ENCODE results near the gene PHC2. TPM values are rescaled to one million over a fixed set of nuclear protein-coding genes. Genes with fewer than 3 reads are reported as not detected.

Gene PHC2
- total and polyA plus RNA-seq, 2 of the 13 experiments (the other 11 are each of a cell fraction or from before 2014, with no cell fraction given): 52.5 to 84.9 TPM

DNA sequence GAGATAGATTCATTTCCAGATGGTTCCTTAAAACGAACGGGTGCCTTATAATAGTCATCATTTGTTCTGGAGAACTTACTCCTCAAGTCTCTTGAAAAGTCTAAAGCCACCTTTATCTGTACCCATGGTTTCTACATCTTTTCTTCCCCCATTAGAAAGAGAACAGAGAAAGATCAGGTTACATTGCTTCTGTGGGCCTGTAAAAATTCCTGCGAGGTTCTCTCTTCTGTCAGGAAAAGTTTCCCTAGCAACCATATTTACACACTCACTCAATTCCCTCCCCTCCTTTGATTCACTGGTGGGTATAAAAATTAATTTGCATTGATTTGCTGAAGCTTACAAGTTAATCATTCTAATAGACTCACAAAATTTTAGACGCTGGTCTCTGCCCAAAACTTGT, 6.7 kb downstream of the PHC2 start:
- Histone ChIP-seq H3K27me3 (ENCODE audit: control insufficient read depth in 1 of 2, insufficient read depth in 2 of 2, low read length in 2 of 2) (peaks cover 0 to 18% of the 10 kb centered on the region in 2 experiments; a peak in 2 of 5 replicates), H3K4me3 (replicated peaks in 1 of 3; ENCODE audit: insufficient read depth in 1 of 3, low read depth in 2 of 3, low read length in 3 of 3) (no peak overlapping the region), H3K9ac (ENCODE audit: insufficient read depth, low read depth, low read length) (no peak overlapping the region), H3K36me3 (replicated peaks in 1 of 2; ENCODE audit: control insufficient read depth in 1 of 2, insufficient read depth in 2 of 2, low read length in 2 of 2) (no peaks in the 10 kb centered on the region), H3K4me1 (ENCODE audit: insufficient read depth, low read length) (peaks cover 7% of the 10 kb centered on the region), H3K9me3 (ENCODE audit: low read length) (no peaks in the 10 kb centered on the region), H2AFZ (ENCODE audit: low read length) (no peak overlapping the region), H3K4me2 (ENCODE audit: low read depth, low read length) (no peak overlapping the region), H3K27ac (ENCODE audit: extremely low read length, insufficient read depth, low read length) (no peak overlapping the region), H3K79me2 (ENCODE audit: insufficient read depth, low read length) (no peaks in the 10 kb centered on the region), H4K20me1 (ENCODE audit: insufficient read depth, low read length) (no peaks in the 10 kb centered on the region)
- no TSS peak for BruUV-seq (replicated peaks)
- intact Hi-C loops (cut with micrococcal nuclease; ENCODE audit: unreplicated experiment) (no loop called here), in situ Hi-C loops (cut with HindIII; ENCODE audit: extremely low pct_ligation_motif_present, low pct_unique_long_range_greater_than_20kb) (no loop called here)
- FAIRE-seq: no peak
- POLR2A ChIA-PET: no interaction called here
- ATAC-seq: no peak
- WGBS (ENCODE audit: low lambda C conversion rate): 51% methylated on average over 4 of the region's 4 CpGs
- TF ChIP-seq, protein P1, sequence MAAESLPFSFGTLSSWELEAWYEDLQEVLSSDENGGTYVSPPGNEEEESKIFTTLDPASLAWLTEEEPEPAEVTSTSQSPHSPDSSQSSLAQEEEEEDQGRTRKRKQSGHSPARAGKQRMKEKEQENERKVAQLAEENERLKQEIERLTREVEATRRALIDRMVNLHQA (CRISPR knock-in tag; IDR thresholded peaks at IDR 0.05): no peak
- no peak for TF ChIP-seq MAFK (conservative IDR thresholded peaks at IDR 0.05 in 1 of 2, IDR thresholded peaks at IDR 0.05 in 1 of 2; ENCODE audit: low read length in 2 of 2)
- no peak for TF ChIP-seq FOXK1 (CRISPR knock-in tag; IDR thresholded peaks at IDR 0.05; ENCODE audit: borderline replicate concordance, low read depth)
- no peak for TF ChIP-seq THAP11 (CRISPR knock-in tag; IDR thresholded peaks at IDR 0.05)
- TF ChIP-seq, protein P2, sequence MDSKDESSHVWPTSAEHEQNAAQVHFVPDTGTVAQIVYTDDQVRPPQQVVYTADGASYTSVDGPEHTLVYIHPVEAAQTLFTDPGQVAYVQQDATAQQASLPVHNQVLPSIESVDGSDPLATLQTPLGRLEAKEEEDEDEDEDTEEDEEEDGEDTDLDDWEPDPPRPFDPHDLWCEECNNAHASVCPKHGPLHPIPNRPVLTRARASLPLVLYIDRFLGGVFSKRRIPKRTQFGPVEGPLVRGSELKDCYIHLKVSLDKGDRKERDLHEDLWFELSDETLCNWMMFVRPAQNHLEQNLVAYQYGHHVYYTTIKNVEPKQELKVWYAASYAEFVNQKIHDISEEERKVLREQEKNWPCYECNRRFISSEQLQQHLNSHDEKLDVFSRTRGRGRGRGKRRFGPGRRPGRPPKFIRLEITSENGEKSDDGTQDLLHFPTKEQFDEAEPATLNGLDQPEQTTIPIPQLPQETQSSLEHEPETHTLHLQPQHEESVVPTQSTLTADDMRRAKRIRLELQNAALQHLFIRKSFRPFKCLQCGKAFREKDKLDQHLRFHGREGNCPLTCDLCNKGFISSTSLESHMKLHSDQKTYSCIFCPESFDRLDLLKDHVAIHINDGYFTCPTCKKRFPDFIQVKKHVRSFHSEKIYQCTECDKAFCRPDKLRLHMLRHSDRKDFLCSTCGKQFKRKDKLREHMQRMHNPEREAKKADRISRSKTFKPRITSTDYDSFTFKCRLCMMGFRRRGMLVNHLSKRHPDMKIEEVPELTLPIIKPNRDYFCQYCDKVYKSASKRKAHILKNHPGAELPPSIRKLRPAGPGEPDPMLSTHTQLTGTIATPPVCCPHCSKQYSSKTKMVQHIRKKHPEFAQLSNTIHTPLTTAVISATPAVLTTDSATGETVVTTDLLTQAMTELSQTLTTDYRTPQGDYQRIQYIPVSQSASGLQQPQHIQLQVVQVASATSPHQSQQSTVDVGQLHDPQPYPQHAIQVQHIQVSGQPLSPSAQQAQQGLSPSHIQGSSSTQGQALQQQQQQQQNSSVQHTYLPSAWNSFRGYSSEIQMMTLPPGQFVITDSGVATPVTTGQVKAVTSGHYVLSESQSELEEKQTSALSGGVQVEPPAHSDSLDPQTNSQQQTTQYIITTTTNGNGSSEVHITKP (CRISPR knock-in tag; IDR thresholded peaks at IDR 0.05; ENCODE audit: low read depth): no peak
- no peak for TF ChIP-seq ZSCAN21 (CRISPR knock-in tag; IDR thresholded peaks at IDR 0.05; ENCODE audit: borderline replicate concordance)
- no peak for TF ChIP-seq ZFP36 (IDR thresholded peaks at IDR 0.05; ENCODE audit: borderline replicate concordance, low read depth, low read length, partially characterized antibody)
- TF ChIP-seq RAD51 (IDR thresholded peaks at IDR 0.05; ENCODE audit: borderline replicate concordance): no peak
- TF ChIP-seq, protein P3, sequence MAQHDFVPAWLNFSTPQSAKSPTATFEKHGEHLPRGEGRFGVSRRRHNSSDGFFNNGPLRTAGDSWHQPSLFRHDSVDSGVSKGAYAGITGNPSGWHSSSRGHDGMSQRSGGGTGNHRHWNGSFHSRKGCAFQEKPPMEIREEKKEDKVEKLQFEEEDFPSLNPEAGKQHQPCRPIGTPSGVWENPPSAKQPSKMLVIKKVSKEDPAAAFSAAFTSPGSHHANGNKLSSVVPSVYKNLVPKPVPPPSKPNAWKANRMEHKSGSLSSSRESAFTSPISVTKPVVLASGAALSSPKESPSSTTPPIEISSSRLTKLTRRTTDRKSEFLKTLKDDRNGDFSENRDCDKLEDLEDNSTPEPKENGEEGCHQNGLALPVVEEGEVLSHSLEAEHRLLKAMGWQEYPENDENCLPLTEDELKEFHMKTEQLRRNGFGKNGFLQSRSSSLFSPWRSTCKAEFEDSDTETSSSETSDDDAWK (CRISPR knock-in tag; IDR thresholded peaks at IDR 0.05): no peak
- TF ChIP-seq, protein P4, sequence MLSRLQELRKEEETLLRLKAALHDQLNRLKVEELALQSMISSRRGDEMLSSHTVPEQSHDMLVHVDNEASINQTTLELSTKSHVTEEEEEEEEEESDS (CRISPR knock-in tag; IDR thresholded peaks at IDR 0.05; ENCODE audit: borderline replicate concordance): no peak
- TF ChIP-seq ZNF251 (CRISPR knock-in tag; IDR thresholded peaks at IDR 0.05): no peak
- TF ChIP-seq PCBP1 (IDR thresholded peaks at IDR 0.05; ENCODE audit: borderline replicate concordance, low read depth, low read length): no peak
- no peak for DNase-seq (ENCODE audit: low spot score)
- CTCF ChIA-PET (ENCODE audit: low intra/inter-chr PET ratio, low total read pairs): no interaction called here

Measured in HepG2 (cell line).